Measurements from ENCODE around the gene CTBP2.

GRCh38 chr10:125092564-125093031, 67.8 kb downstream of the CTBP2 start:
- TF ChIP-seq FOXM1 (IDR thresholded peaks at IDR 0.05; ENCODE audit: borderline replicate concordance) (no peak), L3MBTL2 (conservative IDR thresholded peaks at IDR 0.05) (no peak), LEF1 (IDR thresholded peaks at IDR 0.05; ENCODE audit: borderline replicate concordance) (no peak), FOXA1 (IDR thresholded peaks at IDR 0.05) (no peak), TARDBP (IDR thresholded peaks at IDR 0.05) (no peak), ARNT (IDR thresholded peaks at IDR 0.05) (no peak), FOXK2 (IDR thresholded peaks at IDR 0.05) (no peak), ELF4 (IDR thresholded peaks at IDR 0.05) (no peak), PKNOX1 (IDR thresholded peaks at IDR 0.05) (no peak)
